ENCODE data around the gene CHP1.

- TF ChIP-seq CTCF (IDR thresholded peaks at IDR 0.05), result no peak
- TF ChIP-seq POLR2A (IDR thresholded peaks at IDR 0.05), result no peak
These were observed 23.2 kb upstream of the CHP1 start for GRCh38 chr15:41207687-41208448.

Measured in esophagus squamous epithelium (tissue), 4 donors.